SK-N-SH (cell line): ENCODE measurements around the gene STEAP2. TPM values are rescaled to one million over a fixed set of nuclear protein-coding genes. Genes with fewer than 3 reads are reported as not detected.
A peak's percentile ranks its signal among the peaks of the same experiment; 100 is the strongest.

ENCODE experiments used
- CTCF ChIA-PET: fragments of 300-600, 350-600 bp; formaldehyde crosslinking; extraction: SDS; loops from one replicate; lab custom pipeline; 2021; lab: Yijun Ruan, JAX
- POLR2A ChIA-PET: fragments of 350-600 bp; sonication (Branson Sonifier 250); formaldehyde crosslinking; extraction: SDS; loops from one replicate; lab custom pipeline; 2020; ENCODE audit warnings: antibody characterized with exemption, inconsistent platforms; lab: Yijun Ruan, JAX
- DNase-seq: peaks from one replicate; pipeline ENCODE4 v3.0.0; 2012
- H2AFZ ChIP-seq: fragments of 200-600 bp; sonication (generic); 2 replicates; pipeline ENCODE4 v1.8.1; 2016; ENCODE audit warnings: antibody characterized with exemption, mild to moderate bottlenecking, low read depth
- H3F3A ChIP-seq: fragments of 200-600 bp; sonication (generic); replicated peaks from 2 replicates; pipeline ENCODE3; 2016; ENCODE audit warnings: antibody characterized with exemption, mild to moderate bottlenecking; ENCODE audit not compliant: insufficient read depth
- H3K27ac ChIP-seq, 2 experiments: fragments of 200-500 bp in 1 of 2; fragments of 200-600 bp in 1 of 2; sonication (Bioruptor generic) in 1 of 2; sonication (generic), shearing (Covaris generic) in 1 of 2; 2 replicates each; pipeline versions ENCODE4 v1.5.1 to v1.6.1; 2014 to 2016; ENCODE audit warnings: low read depth in 2 of 2, inconsistent platforms in 1 of 2, low read length in 1 of 2, mild to moderate bottlenecking in 1 of 2, mixed read lengths in 1 of 2
- H3K27me3 ChIP-seq: fragments of 200-600 bp; sonication (generic), shearing (Covaris generic); 2 replicates; pipeline ENCODE4 v1.6.1; 2016; ENCODE audit warnings: mixed run types; ENCODE audit not compliant: insufficient read depth
- H3K36me3 ChIP-seq, 2 experiments: fragments of 200-500 bp in 1 of 2; fragments of 200-600 bp in 1 of 2; sonication (Bioruptor generic) in 1 of 2; sonication (generic) in 1 of 2; replicated peaks in 1 of 2; 2 replicates each; pipeline versions ENCODE3 to v1.5.1; 2014 to 2016; ENCODE audit warnings: low read length in 1 of 2, mild to moderate bottlenecking in 1 of 2; ENCODE audit not compliant: insufficient read depth in 2 of 2, control insufficient read depth in 1 of 2
- H3K4me1 ChIP-seq, 2 experiments: fragments of 200-500 bp in 1 of 2; fragments of 200-600 bp in 1 of 2; sonication (Bioruptor generic) in 1 of 2; sonication (generic), shearing (Covaris generic) in 1 of 2; 2 replicates each; pipeline versions ENCODE4 v1.5.1 to v1.6.1; 2014 to 2016; ENCODE audit warnings: low read depth in 1 of 2, low read length in 1 of 2, mixed run types in 1 of 2; ENCODE audit not compliant: insufficient read depth in 2 of 2, control insufficient read depth in 1 of 2
- H3K4me2 ChIP-seq: fragments of 200-600 bp; sonication (generic), shearing (Covaris generic); 2 replicates; pipeline ENCODE4 v1.6.1; 2017; ENCODE audit warnings: mixed run types
- H3K4me3 ChIP-seq, 2 experiments: fragments of 200-500 bp in 1 of 2; fragments of 200-600 bp in 1 of 2; sonication (Bioruptor generic) in 1 of 2; sonication (generic), shearing (Covaris generic) in 1 of 2; 2 replicates each; pipeline versions ENCODE4 v1.5.1 to v1.8.1; 2014 to 2016; ENCODE audit warnings: low read depth in 2 of 2, inconsistent platforms in 1 of 2, low read length in 1 of 2, mild to moderate bottlenecking in 1 of 2, mixed read lengths in 1 of 2, moderate library complexity in 1 of 2
- H3K79me2 ChIP-seq: fragments of 200-600 bp; sonication (generic); 2 replicates; pipeline ENCODE4 v1.8.1; 2017; ENCODE audit warnings: mild to moderate bottlenecking; ENCODE audit not compliant: insufficient read depth
- H3K9ac ChIP-seq: fragments of 200-600 bp; sonication (generic); 2 replicates; pipeline ENCODE4 v1.6.1; 2017; ENCODE audit warnings: mixed run types
- H3K9me2 ChIP-seq: fragments of 200-600 bp; sonication (generic); 2 replicates; pipeline ENCODE4 v1.6.1; 2017; ENCODE audit warnings: mixed run types
- H3K9me3 ChIP-seq: fragments of 200-600 bp; sonication (generic); 2 replicates; pipeline ENCODE4 v1.6.1; 2017; ENCODE audit warnings: mixed run types, mild to moderate bottlenecking, moderate library complexity
- H4K20me1 ChIP-seq: fragments of 200-600 bp; sonication (generic); 2 replicates; pipeline ENCODE4 v1.6.1; 2017; ENCODE audit warnings: mild to moderate bottlenecking, mixed run types; ENCODE audit not compliant: insufficient read depth
- CHD2 ChIP-seq: fragments of 150-350 bp; IDR thresholded peaks from 2 replicates; pipeline ENCODE4 v1.6.1; 2018; ENCODE audit warnings: low read length; ENCODE audit not compliant: partially characterized antibody
- ELF1 ChIP-seq: IDR thresholded peaks from 2 replicates; pipeline ENCODE4 v1.4.0; 2012
- FOSL2 ChIP-seq: IDR thresholded peaks from 2 replicates; pipeline ENCODE4 v1.4.0; 2012; ENCODE audit warnings: low read depth, mild to moderate bottlenecking, moderate library complexity, borderline replicate concordance
- RAD21 ChIP-seq: IDR thresholded peaks from 2 replicates; pipeline ENCODE4 v1.6.1; 2012; ENCODE audit warnings: mild to moderate bottlenecking, low read length
- RCOR1 ChIP-seq: fragments of 150-350 bp; IDR thresholded peaks from 2 replicates; pipeline ENCODE4 v1.6.1; 2017; ENCODE audit warnings: antibody characterized with exemption, low read length
- SIN3A ChIP-seq: IDR thresholded peaks from 2 replicates; pipeline ENCODE4 v1.6.1; 2012; ENCODE audit warnings: low read depth, mild to moderate bottlenecking, low read length, moderate library complexity, borderline replicate concordance
- SMC3 ChIP-seq: IDR thresholded peaks from 2 replicates; pipeline ENCODE4 v1.6.1; 2012; ENCODE audit warnings: low read depth, low read length, improper control_type of control experiment
- TCF12 ChIP-seq: IDR thresholded peaks from 2 replicates; pipeline ENCODE4 v1.4.0; 2012
- TEAD4 ChIP-seq: IDR thresholded peaks from 2 replicates; pipeline ENCODE4 v1.4.0; 2012; ENCODE audit warnings: mild to moderate bottlenecking, borderline replicate concordance; ENCODE audit not compliant: insufficient read depth
- WGBS: methylation state at CpG from one replicate; pipeline ENCODE4 v1.1.6; 2017; ENCODE audit warnings: low lambda C conversion rate; 5-methylcytosine and 5-hydroxymethylcytosine counted together
- polyA plus RNA-seq, 3 experiments: library from polyadenylated mRNA; depleted of rRNA; stranded (reverse); fragments of >200 nt; gene quantifications; 2 replicates each; pipeline ENCODE4 v1.2.3, GENCODE V29; 2012
- TF ChIP-seq, protein P1 (sequence below): IDR thresholded peaks from 2 replicates; pipeline ENCODE4 v1.6.1; 2012; ENCODE audit warnings: mild to moderate bottlenecking, low read depth, low read length, moderate library complexity
- TF ChIP-seq, protein P2 (sequence below): IDR thresholded peaks from 2 replicates; pipeline ENCODE4 v1.4.0; 2012; ENCODE audit warnings: low read depth, borderline replicate concordance
- TF ChIP-seq, protein P3 (sequence below): fragments of 200-600 bp; sonication (generic); IDR thresholded peaks from 2 replicates; pipeline ENCODE4 v1.6.1; 2017; ENCODE audit warnings: antibody characterized with exemption, mild to moderate bottlenecking, moderate library complexity

STEAP2 gene
- polyA plus RNA-seq, 1 of the 3 experiments (the other 2 are of a cell fraction) = 6.6 TPM

DNA sequence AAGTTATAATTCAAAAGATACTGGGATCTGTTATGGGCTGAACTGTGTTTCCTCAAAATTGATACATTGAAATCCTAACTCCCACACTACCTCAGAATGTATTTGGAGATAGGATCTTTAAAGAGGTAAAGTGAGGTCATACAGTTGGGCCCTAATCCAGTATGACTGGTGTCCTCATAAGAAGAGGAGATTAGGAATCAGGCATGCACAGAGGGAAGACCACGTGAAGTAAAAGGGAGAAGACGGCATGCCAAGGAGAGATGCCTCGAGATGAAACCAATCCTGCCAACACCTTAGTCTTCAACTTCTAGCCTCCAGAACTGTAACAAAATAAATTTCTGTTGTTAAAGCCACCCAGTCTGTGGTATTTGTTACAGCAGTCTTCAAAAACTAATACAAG, 27.5 kb downstream of the STEAP2 start:
- Histone ChIP-seq H3K9me3 (no peaks in the 10 kb centered on the region), H4K20me1 (no peaks in the 10 kb centered on the region), H3K9ac (no peak overlapping the region), H3F3A (peaks cover 4% of the 10 kb centered on the region), H2AFZ (peak overlapping the region; percentile 65; the same call in 1 of the 2 replicates), H3K4me1 (peaks cover 0 to 4% of the 10 kb centered on the region in 2 experiments; a peak in 2 of 4 replicates), H3K36me3 (peaks cover 0 to 7% of the 10 kb centered on the region in 2 experiments), H3K4me2 (no peak overlapping the region), H3K9me2 (no peaks in the 10 kb centered on the region), H3K27ac (no peak overlapping the region), H3K27me3 (no peaks in the 10 kb centered on the region), H3K79me2 (no peaks in the 10 kb centered on the region), H3K4me3 (no peak overlapping the region)
- POLR2A ChIA-PET = no interaction called here
- WGBS = 90% methylated on average over 3 of the region's 3 CpGs
- TF ChIP-seq ELF1 = no peak
- TF ChIP-seq, protein P1, sequence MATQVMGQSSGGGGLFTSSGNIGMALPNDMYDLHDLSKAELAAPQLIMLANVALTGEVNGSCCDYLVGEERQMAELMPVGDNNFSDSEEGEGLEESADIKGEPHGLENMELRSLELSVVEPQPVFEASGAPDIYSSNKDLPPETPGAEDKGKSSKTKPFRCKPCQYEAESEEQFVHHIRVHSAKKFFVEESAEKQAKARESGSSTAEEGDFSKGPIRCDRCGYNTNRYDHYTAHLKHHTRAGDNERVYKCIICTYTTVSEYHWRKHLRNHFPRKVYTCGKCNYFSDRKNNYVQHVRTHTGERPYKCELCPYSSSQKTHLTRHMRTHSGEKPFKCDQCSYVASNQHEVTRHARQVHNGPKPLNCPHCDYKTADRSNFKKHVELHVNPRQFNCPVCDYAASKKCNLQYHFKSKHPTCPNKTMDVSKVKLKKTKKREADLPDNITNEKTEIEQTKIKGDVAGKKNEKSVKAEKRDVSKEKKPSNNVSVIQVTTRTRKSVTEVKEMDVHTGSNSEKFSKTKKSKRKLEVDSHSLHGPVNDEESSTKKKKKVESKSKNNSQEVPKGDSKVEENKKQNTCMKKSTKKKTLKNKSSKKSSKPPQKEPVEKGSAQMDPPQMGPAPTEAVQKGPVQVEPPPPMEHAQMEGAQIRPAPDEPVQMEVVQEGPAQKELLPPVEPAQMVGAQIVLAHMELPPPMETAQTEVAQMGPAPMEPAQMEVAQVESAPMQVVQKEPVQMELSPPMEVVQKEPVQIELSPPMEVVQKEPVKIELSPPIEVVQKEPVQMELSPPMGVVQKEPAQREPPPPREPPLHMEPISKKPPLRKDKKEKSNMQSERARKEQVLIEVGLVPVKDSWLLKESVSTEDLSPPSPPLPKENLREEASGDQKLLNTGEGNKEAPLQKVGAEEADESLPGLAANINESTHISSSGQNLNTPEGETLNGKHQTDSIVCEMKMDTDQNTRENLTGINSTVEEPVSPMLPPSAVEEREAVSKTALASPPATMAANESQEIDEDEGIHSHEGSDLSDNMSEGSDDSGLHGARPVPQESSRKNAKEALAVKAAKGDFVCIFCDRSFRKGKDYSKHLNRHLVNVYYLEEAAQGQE = no peak
- TF ChIP-seq, protein P2, sequence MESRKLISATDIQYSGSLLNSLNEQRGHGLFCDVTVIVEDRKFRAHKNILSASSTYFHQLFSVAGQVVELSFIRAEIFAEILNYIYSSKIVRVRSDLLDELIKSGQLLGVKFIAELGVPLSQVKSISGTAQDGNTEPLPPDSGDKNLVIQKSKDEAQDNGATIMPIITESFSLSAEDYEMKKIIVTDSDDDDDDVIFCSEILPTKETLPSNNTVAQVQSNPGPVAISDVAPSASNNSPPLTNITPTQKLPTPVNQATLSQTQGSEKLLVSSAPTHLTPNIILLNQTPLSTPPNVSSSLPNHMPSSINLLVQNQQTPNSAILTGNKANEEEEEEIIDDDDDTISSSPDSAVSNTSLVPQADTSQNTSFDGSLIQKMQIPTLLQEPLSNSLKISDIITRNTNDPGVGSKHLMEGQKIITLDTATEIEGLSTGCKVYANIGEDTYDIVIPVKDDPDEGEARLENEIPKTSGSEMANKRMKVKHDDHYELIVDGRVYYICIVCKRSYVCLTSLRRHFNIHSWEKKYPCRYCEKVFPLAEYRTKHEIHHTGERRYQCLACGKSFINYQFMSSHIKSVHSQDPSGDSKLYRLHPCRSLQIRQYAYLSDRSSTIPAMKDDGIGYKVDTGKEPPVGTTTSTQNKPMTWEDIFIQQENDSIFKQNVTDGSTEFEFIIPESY = no peak
- TF ChIP-seq SMC3 = no peak
- TF ChIP-seq FOSL2 = no peak
- TF ChIP-seq TCF12 = no peak
- TF ChIP-seq, protein P3, sequence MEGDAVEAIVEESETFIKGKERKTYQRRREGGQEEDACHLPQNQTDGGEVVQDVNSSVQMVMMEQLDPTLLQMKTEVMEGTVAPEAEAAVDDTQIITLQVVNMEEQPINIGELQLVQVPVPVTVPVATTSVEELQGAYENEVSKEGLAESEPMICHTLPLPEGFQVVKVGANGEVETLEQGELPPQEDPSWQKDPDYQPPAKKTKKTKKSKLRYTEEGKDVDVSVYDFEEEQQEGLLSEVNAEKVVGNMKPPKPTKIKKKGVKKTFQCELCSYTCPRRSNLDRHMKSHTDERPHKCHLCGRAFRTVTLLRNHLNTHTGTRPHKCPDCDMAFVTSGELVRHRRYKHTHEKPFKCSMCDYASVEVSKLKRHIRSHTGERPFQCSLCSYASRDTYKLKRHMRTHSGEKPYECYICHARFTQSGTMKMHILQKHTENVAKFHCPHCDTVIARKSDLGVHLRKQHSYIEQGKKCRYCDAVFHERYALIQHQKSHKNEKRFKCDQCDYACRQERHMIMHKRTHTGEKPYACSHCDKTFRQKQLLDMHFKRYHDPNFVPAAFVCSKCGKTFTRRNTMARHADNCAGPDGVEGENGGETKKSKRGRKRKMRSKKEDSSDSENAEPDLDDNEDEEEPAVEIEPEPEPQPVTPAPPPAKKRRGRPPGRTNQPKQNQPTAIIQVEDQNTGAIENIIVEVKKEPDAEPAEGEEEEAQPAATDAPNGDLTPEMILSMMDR = no peak
- no peak for DNase-seq
- CTCF ChIA-PET = interaction anchor here (1.8 kb wide), 1 partner anchor 10 kb away, joined by 7 read pairs; no protein-coding TSS in a partner anchor

DNA sequence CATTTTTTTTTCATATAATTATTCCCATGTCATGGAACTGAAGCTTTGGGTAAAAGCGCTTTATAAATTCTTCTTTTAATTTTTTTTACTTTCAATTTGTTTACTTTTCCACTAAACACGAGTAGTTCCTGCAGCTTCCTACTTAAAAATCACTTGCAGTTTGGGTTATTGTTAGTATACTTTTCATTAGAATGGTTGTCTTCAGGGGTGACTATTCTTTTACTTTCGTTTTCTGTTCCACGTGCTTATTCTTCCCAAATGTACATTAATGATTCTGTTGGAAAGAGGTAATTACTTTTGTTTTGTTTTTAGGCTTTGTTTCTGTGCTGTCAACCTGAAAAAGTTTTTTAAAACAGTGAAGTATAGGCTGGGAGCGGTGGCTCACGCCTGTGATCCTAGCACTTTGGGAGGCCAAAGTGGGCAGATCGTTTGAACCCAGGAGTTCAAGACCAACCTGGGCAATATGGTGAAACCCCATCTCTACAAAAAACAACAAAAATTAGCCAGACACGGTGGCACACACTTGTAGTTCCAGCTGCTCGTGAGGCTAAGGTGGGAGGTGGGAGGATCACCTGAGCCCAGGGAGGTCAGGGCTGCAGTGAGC, 28.2 kb downstream of the STEAP2 start:
- TF ChIP-seq TEAD4 (no peak), RCOR1 (no peak), RAD21 (no peak), SIN3A (no peak), CHD2 (no peak)
- no peaks in the 10 kb centered on the region for H3K27me3 ChIP-seq
- no peaks in the 10 kb centered on the region for H3K9me2 ChIP-seq
- H4K20me1 ChIP-seq = no peaks in the 10 kb centered on the region
- H3K79me2 ChIP-seq = no peaks in the 10 kb centered on the region
- ChIA-PET CTCF (interaction anchor here (0.9 to 1.8 kb wide), 3 partner anchors 10 to 1879 kb away, joined by 3 to 7 read pairs (median 6); partner anchors contain the start of gene STEAP2), POLR2A (no interaction called here)
- no peaks in the 10 kb centered on the region for H3K9me3 ChIP-seq
- H3K27ac ChIP-seq = no peak overlapping the region
- H3K9ac ChIP-seq = no peak overlapping the region
- peaks cover 4% of the 10 kb centered on the region for H3F3A ChIP-seq
- DNase-seq = no peak
- no peak overlapping the region for H3K4me2 ChIP-seq
- H3K36me3 ChIP-seq = peaks cover 0 to 7% of the 10 kb centered on the region in 2 experiments
- H3K4me3 ChIP-seq = no peak overlapping the region
- H3K4me1 ChIP-seq = peaks cover 0 to 8% of the 10 kb centered on the region in 2 experiments; a peak in 2 of 4 replicates
- WGBS = 74% methylated on average over 9 of the region's 9 CpGs
- peak overlapping the region; percentile 65 for H2AFZ ChIP-seq
